GM23338 (cell line): ENCODE results near the gene IDUA.
A peak's percentile ranks its signal among the peaks of the same experiment; 100 is the strongest.

Experiments
- CREB1 ChIP-seq: fragments of 250-450 bp; sonication (Bioruptor Pico); IDR thresholded peaks from 2 replicates; pipeline ENCODE4 v1.5.0; 2020; ENCODE audit warnings: low read depth, mild to moderate bottlenecking, moderate library complexity
- CTCF ChIP-seq, 2 experiments: fragments of 200-600 bp in 1 of 2; sonication (generic) in 1 of 2; conservative IDR thresholded peaks; 2 replicates each; pipeline versions ENCODE4 v1.5.1 to v1.6.1; 2016 to 2017; ENCODE audit warnings: antibody characterized with exemption in 2 of 2, low read depth in 2 of 2, mild to moderate bottlenecking in 2 of 2, moderate library complexity in 1 of 2
- ETS1 ChIP-seq: IDR thresholded peaks from 2 replicates; pipeline ENCODE4 v1.6.1; 2016; ENCODE audit warnings: antibody characterized with exemption
- EZH2 ChIP-seq: fragments of 200-600 bp; sonication (generic); IDR thresholded peaks from one replicate; pipeline ENCODE4 v1.8.0; 2017; ENCODE audit warnings: antibody characterized with exemption, mild to moderate bottlenecking, low read depth; ENCODE audit not compliant: unreplicated experiment
- EZH2phosphoT487 ChIP-seq: fragments of 200-600 bp; sonication (generic); IDR thresholded peaks from one replicate; pipeline ENCODE4 v1.8.1; 2018; ENCODE audit warnings: antibody characterized with exemption; ENCODE audit not compliant: unreplicated experiment
- JUNB ChIP-seq: IDR thresholded peaks from one replicate; pipeline ENCODE4 v1.6.1; 2016; ENCODE audit warnings: antibody characterized with exemption; ENCODE audit not compliant: unreplicated experiment
- NANOG ChIP-seq: IDR thresholded peaks from 2 replicates; pipeline ENCODE4 v1.6.1; 2016; ENCODE audit warnings: antibody characterized with exemption, borderline replicate concordance
- POLR2AphosphoS5 ChIP-seq: IDR thresholded peaks from 2 replicates; pipeline ENCODE4 v1.6.1; 2016; ENCODE audit warnings: antibody characterized with exemption, low read depth
- REST ChIP-seq: IDR thresholded peaks from one replicate; pipeline ENCODE4 v1.6.1; 2018; ENCODE audit warnings: antibody characterized with exemption; ENCODE audit not compliant: unreplicated experiment
- ZNF114 ChIP-seq: fragments of 250-450 bp; sonication (Bioruptor Pico); IDR thresholded peaks from 2 replicates; pipeline ENCODE4 v1.5.0; 2020; ENCODE audit warnings: mild to moderate bottlenecking, moderate library complexity

GRCh38 chr4:1009542-1010394, 22.9 kb downstream of the IDUA start:
- peak in 1 of 2 experiments; percentile 27; a peak in 1 of 4 replicates for TF ChIP-seq CTCF (conservative IDR thresholded peaks at IDR 0.05; ENCODE audit: low read depth in 2 of 2)
- TF ChIP-seq JUNB, result no peak
- no peak for TF ChIP-seq CREB1
- TF ChIP-seq POLR2AphosphoS5, result no peak
- TF ChIP-seq REST, result no peak
- TF ChIP-seq EZH2, result no peak
- no peak for TF ChIP-seq NANOG
- TF ChIP-seq ZNF114 (CRISPR knock-in tag), result no peak
- TF ChIP-seq EZH2phosphoT487, result no peak
- no peak for TF ChIP-seq ETS1
